H9 (cell line): Measurements from ENCODE around the gene C11orf24. TPM values are rescaled to one million over a fixed set of nuclear protein-coding genes. Genes with fewer than 3 reads are reported as not detected.

ENCODE experiments used
- DNase-seq: peaks from one replicate; pipeline ENCODE4 v3.0.0-alpha.2; 2017
- H2AFZ ChIP-seq: one replicate; pipeline ENCODE4 v1.6.1; 2013; ENCODE audit warnings: mild to moderate bottlenecking, low read length, control low read depth, moderate library complexity
- H2AK5ac ChIP-seq: 2 replicates; pipeline ENCODE4 v1.6.1; 2013; ENCODE audit warnings: low read length, control low read depth, mixed read lengths; ENCODE audit not compliant: insufficient read length
- H2BK120ac ChIP-seq: one replicate; pipeline ENCODE4 v1.6.1; 2013; ENCODE audit warnings: low read depth, mild to moderate bottlenecking, low read length, control low read depth, inconsistent platforms; ENCODE audit not compliant: poor library complexity, severe bottlenecking
- H2BK12ac ChIP-seq: 2 replicates; pipeline ENCODE4 v1.6.1; 2013; ENCODE audit warnings: low read length, control low read depth, mixed read lengths, low read depth; ENCODE audit not compliant: insufficient read length
- H2BK15ac ChIP-seq: 2 replicates; pipeline ENCODE4 v1.6.1; 2013; ENCODE audit warnings: low read depth, low read length, control low read depth
- H2BK20ac ChIP-seq: one replicate; pipeline ENCODE4 v1.6.1; 2013; ENCODE audit warnings: low read depth, mild to moderate bottlenecking, low read length, control low read depth, inconsistent platforms; ENCODE audit not compliant: poor library complexity, severe bottlenecking
- H2BK5ac ChIP-seq: 2 replicates; pipeline ENCODE4 v1.6.1; 2013; ENCODE audit warnings: low read length, control low read depth, mixed read lengths; ENCODE audit not compliant: insufficient read length
- H3K14ac ChIP-seq: 2 replicates; pipeline ENCODE4 v1.6.1; 2013; ENCODE audit warnings: low read length, control low read depth; ENCODE audit not compliant: insufficient read depth
- H3K18ac ChIP-seq: 2 replicates; pipeline ENCODE4 v1.6.1; 2013; ENCODE audit warnings: low read depth, mild to moderate bottlenecking, mixed read lengths, low read length, control low read depth; ENCODE audit not compliant: insufficient read length
- H3K23ac ChIP-seq: 2 replicates; pipeline ENCODE4 v1.6.1; 2013; ENCODE audit warnings: low read length, control low read depth, mixed read lengths, low read depth; ENCODE audit not compliant: insufficient read length
- H3K23me2 ChIP-seq: 2 replicates; pipeline ENCODE4 v1.6.1; 2013; ENCODE audit warnings: low read depth, mild to moderate bottlenecking, mixed read lengths, low read length, control low read depth; ENCODE audit not compliant: insufficient read length, poor library complexity, severe bottlenecking
- H3K27ac ChIP-seq: 2 replicates; pipeline ENCODE4 v1.5.1; 2013; ENCODE audit warnings: low read length, control low read depth, mixed read lengths, low read depth; ENCODE audit not compliant: insufficient read length
- H3K27me3 ChIP-seq: 2 replicates; pipeline ENCODE4 v1.6.1; 2013; ENCODE audit warnings: low read length, control low read depth, inconsistent platforms; ENCODE audit not compliant: insufficient read depth
- H3K4ac ChIP-seq: 2 replicates; pipeline ENCODE4 v1.6.1; 2013; ENCODE audit warnings: low read depth, mild to moderate bottlenecking, control low read depth, inconsistent platforms, low read length, moderate library complexity
- H3K4me1 ChIP-seq: 2 replicates; pipeline ENCODE4 v1.6.1; 2013; ENCODE audit warnings: low read length, control low read depth, inconsistent platforms; ENCODE audit not compliant: insufficient read depth
- H3K4me2 ChIP-seq: 2 replicates; pipeline ENCODE4 v1.6.1; 2013; ENCODE audit warnings: low read length, control low read depth, mixed read lengths; ENCODE audit not compliant: insufficient read length, insufficient read depth
- H3K56ac ChIP-seq: 2 replicates; pipeline ENCODE4 v1.6.1; 2013; ENCODE audit warnings: low read depth, mild to moderate bottlenecking, mixed read lengths, low read length, control low read depth; ENCODE audit not compliant: insufficient read length
- H3K79me1 ChIP-seq: 2 replicates; pipeline ENCODE4 v1.6.1; 2013; ENCODE audit warnings: low read depth, mild to moderate bottlenecking, moderate library complexity, low read length, control low read depth, inconsistent platforms; ENCODE audit not compliant: insufficient read depth, poor library complexity, severe bottlenecking
- H3K79me2 ChIP-seq: 2 replicates; pipeline ENCODE4 v1.6.1; 2013; ENCODE audit warnings: low read length, control low read depth, inconsistent platforms; ENCODE audit not compliant: insufficient read depth
- H3K9ac ChIP-seq: 2 replicates; pipeline ENCODE4 v1.6.1; 2013; ENCODE audit warnings: low read length, control low read depth, mixed read lengths; ENCODE audit not compliant: insufficient read length; ENCODE audit errors: extremely low read depth
- H3K9me3 ChIP-seq: one replicate; pipeline ENCODE4 v1.6.1; 2013; ENCODE audit warnings: low read depth, low read length, inconsistent platforms; ENCODE audit not compliant: control insufficient read depth
- H3T11ph ChIP-seq: one replicate; pipeline ENCODE4 v1.6.1; 2013; ENCODE audit warnings: mild to moderate bottlenecking, low read length, control low read depth, inconsistent platforms
- H4K20me1 ChIP-seq: one replicate; pipeline ENCODE4 v1.6.1; 2013; ENCODE audit not compliant: control insufficient read depth, insufficient read length, insufficient read depth
- H4K5ac ChIP-seq: 2 replicates; pipeline ENCODE4 v1.6.1; 2013; ENCODE audit warnings: low read depth, mild to moderate bottlenecking, mixed read lengths, low read length, control low read depth; ENCODE audit not compliant: insufficient read length
- H4K8ac ChIP-seq: replicated peaks from 2 replicates; pipeline ENCODE4 v1.6.1; 2013; ENCODE audit warnings: low read length, control low read depth, mixed read lengths, low read depth; ENCODE audit not compliant: insufficient read length
- H4K91ac ChIP-seq: 2 replicates; pipeline ENCODE4 v1.6.1; 2013; ENCODE audit warnings: low read depth, mild to moderate bottlenecking, moderate library complexity, mixed read lengths, low read length, control low read depth; ENCODE audit not compliant: insufficient read length
- H3K27ac Mint-ChIP-seq, 3 experiments: 2 replicates in 2 of 3; 3 replicates in 1 of 3; pipeline ENCODE4 v1.8.0; 2020 to 2021; ENCODE audit warnings: mixed read lengths in 3 of 3, mild to moderate bottlenecking in 1 of 3, moderate library complexity in 1 of 3
- H3K27me3 Mint-ChIP-seq: 2 replicates; pipeline ENCODE4 v1.8.0; 2021; ENCODE audit warnings: low read depth, mild to moderate bottlenecking, moderate library complexity, mixed read lengths
- H3K36me3 Mint-ChIP-seq, 3 experiments: 2 replicates in 2 of 3; 3 replicates in 1 of 3; pipeline ENCODE4 v1.8.0; 2020 to 2021; ENCODE audit warnings: low read depth in 3 of 3, mixed read lengths in 3 of 3; ENCODE audit not compliant: insufficient read depth in 1 of 3
- H3K4me1 Mint-ChIP-seq, 2 experiments: 2 replicates each; pipeline ENCODE4 v1.8.0; 2020; ENCODE audit warnings: mixed read lengths in 2 of 2
- H3K4me3 Mint-ChIP-seq, 2 experiments: 2 replicates in 1 of 2; 3 replicates in 1 of 2; pipeline ENCODE4 v1.8.0; 2020 to 2021; ENCODE audit warnings: mild to moderate bottlenecking in 2 of 2, mixed read lengths in 2 of 2, moderate library complexity in 1 of 2
- H3K9me3 Mint-ChIP-seq, 2 experiments: 2 replicates in 1 of 2; 3 replicates in 1 of 2; pipeline ENCODE4 v1.8.0; 2020; ENCODE audit warnings: mild to moderate bottlenecking in 2 of 2, mixed read lengths in 2 of 2, moderate library complexity in 1 of 2
- CTCF ChIP-seq: fragments of 200-600 bp; sonication (generic); conservative IDR thresholded peaks from 3 replicates; pipeline ENCODE4 v1.8.0; 2021; ENCODE audit warnings: antibody characterized with exemption, mild to moderate bottlenecking
- WGBS: extraction: QIAGEN DNeasy Blood & Tissue Kit; methylation state at CpG from one replicate; pipeline ENCODE4 v1.1.7; 2013; ENCODE audit warnings: missing lambda C conversion rate, low lambda C conversion rate, mixed read lengths; ENCODE audit not compliant: insufficient read length; ENCODE audit errors: extremely low coverage; 5-methylcytosine and 5-hydroxymethylcytosine counted together
- total RNA-seq: library from RNA; stranded (reverse); gene quantifications from 2 replicates; pipeline ENCODE4 v1.2.1, GENCODE V29; 2021

Gene C11orf24
- total RNA-seq, 1 experiment from 2014 or later, result 46.8 TPM

- no peaks in the 10 kb centered on the region for H3K27me3 ChIP-seq
- no peak overlapping the region for H3K4me2 ChIP-seq
- no peak overlapping the region for H4K91ac ChIP-seq
- H3K4ac ChIP-seq, result no peak overlapping the region
- H2BK5ac ChIP-seq, result no peak overlapping the region
- DNase-seq, result no peak
- no peak overlapping the region for H2BK120ac ChIP-seq
- no peak overlapping the region for H3T11ph ChIP-seq
- peaks cover 3% of the 10 kb centered on the region in 2 experiments; a peak in 1 of 4 replicates for H3K4me1 Mint-ChIP-seq
- no peak overlapping the region for H2BK20ac ChIP-seq
- H4K5ac ChIP-seq, result no peak overlapping the region
- H3K23ac ChIP-seq, result no peak overlapping the region
- H3K9me3 Mint-ChIP-seq, result peaks cover 4 to 6% of the 10 kb centered on the region in 2 experiments; a peak in 3 of 5 replicates
- H3K9ac ChIP-seq, result no peak overlapping the region
- no peak overlapping the region for H3K4me3 Mint-ChIP-seq
- no peak overlapping the region for H2AFZ ChIP-seq
- H3K4me1 ChIP-seq, result no peaks in the 10 kb centered on the region; the same call in 1 of the 2 replicates
- no CpG with 5 or more reads among the region's 15 CpGs for WGBS
- H3K9me3 ChIP-seq, result no peaks in the 10 kb centered on the region
- no peak overlapping the region for H3K27ac ChIP-seq
- no peak overlapping the region; the same call in 1 of the 2 replicates for H3K14ac ChIP-seq
- TF ChIP-seq CTCF, result no peak
- H3K18ac ChIP-seq, result no peak overlapping the region
- H3K79me1 ChIP-seq, result no peaks in the 10 kb centered on the region
- H3K27me3 Mint-ChIP-seq, result peaks cover 4% of the 10 kb centered on the region
- no peaks in the 10 kb centered on the region for H4K20me1 ChIP-seq
- no peaks in the 10 kb centered on the region for H3K79me2 ChIP-seq
- no peaks in the 10 kb centered on the region for H3K36me3 Mint-ChIP-seq
- no peaks in the 10 kb centered on the region for H3K23me2 ChIP-seq
- no peak overlapping the region for H3K56ac ChIP-seq
- peak overlapping the region in 1 of 3 experiments; percentile 49; a peak in 1 of 7 replicates for H3K27ac Mint-ChIP-seq
- no peak overlapping the region for H2BK12ac ChIP-seq
- H4K8ac ChIP-seq, result no peak overlapping the region
- H2AK5ac ChIP-seq, result no peak overlapping the region
- no peak overlapping the region for H2BK15ac ChIP-seq
These were observed 10.5 kb upstream of the C11orf24 start for GRCh38 chr11:68282141-68282860.
